ENCODE results near the gene LZTFL1. TPM values are rescaled to one million over a fixed set of nuclear protein-coding genes. Genes with fewer than 3 reads are reported as not detected.

LZTFL1 gene
- total and polyA plus RNA-seq, 8 donors: 3.5 to 14.1 (median 9.1) TPM

DNA sequence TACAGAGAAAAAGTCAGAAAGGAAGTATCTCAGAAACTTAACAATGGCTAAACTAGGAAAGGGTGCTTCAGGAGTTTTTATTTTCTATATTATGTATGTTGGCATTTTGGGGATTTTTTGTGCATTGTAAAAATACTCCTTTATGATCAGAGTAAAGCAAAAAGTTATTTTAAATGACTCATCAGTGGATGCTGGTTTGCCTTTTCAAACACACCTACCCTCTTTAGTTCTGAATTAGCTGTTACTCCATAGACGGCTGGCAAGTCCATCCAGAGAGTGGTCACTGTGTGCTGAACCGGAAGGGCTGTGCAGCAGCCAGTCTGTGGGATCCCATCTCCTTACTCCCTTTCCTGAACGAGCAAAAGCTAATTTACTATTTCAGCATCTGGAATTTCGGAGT, 45.4 kb upstream of the LZTFL1 start:
- H3K27ac ChIP-seq: no peak overlapping the region
- H3K36me3 ChIP-seq: no peaks in the 10 kb centered on the region
- no peak overlapping the region for H3K4me3 ChIP-seq
- DNase-seq (no peak), FAIRE-seq (no peak), ATAC-seq (no peak)
- no peaks in the 10 kb centered on the region for H3K27me3 ChIP-seq
- no peaks in the 10 kb centered on the region for H3K9me3 ChIP-seq
- H3K4me1 ChIP-seq: no peaks in the 10 kb centered on the region
- TF ChIP-seq, protein P1, sequence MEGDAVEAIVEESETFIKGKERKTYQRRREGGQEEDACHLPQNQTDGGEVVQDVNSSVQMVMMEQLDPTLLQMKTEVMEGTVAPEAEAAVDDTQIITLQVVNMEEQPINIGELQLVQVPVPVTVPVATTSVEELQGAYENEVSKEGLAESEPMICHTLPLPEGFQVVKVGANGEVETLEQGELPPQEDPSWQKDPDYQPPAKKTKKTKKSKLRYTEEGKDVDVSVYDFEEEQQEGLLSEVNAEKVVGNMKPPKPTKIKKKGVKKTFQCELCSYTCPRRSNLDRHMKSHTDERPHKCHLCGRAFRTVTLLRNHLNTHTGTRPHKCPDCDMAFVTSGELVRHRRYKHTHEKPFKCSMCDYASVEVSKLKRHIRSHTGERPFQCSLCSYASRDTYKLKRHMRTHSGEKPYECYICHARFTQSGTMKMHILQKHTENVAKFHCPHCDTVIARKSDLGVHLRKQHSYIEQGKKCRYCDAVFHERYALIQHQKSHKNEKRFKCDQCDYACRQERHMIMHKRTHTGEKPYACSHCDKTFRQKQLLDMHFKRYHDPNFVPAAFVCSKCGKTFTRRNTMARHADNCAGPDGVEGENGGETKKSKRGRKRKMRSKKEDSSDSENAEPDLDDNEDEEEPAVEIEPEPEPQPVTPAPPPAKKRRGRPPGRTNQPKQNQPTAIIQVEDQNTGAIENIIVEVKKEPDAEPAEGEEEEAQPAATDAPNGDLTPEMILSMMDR (IDR thresholded peaks at IDR 0.05): no peak
- WGBS, 2 donors: 78 to 84% methylated on average over 4 of the region's 4 CpGs
- intact Hi-C loops (cut with DNase I): no loop called here

DNA sequence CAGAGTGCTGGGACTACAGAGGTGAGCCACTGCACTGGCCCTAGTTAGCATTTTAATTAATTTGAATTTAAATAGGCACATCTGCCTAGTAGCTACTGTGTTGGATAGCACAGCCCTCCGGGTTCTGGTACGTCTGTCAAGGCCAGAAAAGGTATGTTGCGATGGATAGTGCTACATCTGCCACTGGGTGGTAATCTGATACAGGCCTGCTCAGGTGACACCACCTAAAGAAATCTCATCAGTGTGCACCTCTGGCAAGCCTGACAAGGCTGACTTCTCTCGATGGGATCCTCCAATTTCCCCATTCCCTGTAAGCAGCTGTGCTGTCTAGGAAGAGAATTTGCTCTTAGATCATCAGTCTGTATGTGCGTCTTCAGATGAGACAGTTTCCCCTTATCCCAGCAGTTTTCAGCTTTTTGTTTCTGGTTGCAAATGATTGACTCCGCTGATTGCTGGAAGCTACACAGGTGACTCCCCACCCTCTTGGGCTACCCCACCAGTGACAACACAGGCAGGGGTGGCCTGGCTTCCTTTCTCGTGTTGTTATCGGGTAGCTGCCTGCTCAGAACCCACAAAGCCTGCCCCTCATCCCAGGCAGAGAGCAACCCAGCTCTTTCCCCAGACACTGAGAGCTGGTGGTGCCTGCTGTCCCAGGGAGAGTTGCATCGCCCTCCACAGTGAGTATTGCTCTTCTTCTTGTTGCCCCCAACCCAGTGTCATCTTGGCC, 44.2 kb upstream of the LZTFL1 start, which contains the start of gene CCR9:
CCR9 (plus strand) TSS at position 565 of the 727 bp plus-strand sequence. CDS start 8,391 bp downstream, outside the sequence.
- Histone ChIP-seq H3K4me1 (no peaks in the 10 kb centered on the region), H3K9me3 (no peaks in the 10 kb centered on the region), H3K27me3 (no peaks in the 10 kb centered on the region), H3K4me3 (no peak within 1 kb of the TSS), H3K27ac (no peak within 1 kb of the TSS), H3K36me3 (no peaks in the 10 kb centered on the region)
- 76% methylated on average over 9 of the region's 9 CpGs for WGBS, 2 donors
- DNase-seq (no peak), ATAC-seq (no peak), FAIRE-seq (no peak)
- TF ChIP-seq, protein P1 (IDR thresholded peaks at IDR 0.05): no peak
- intact Hi-C loops (cut with DNase I): no loop called here

DNA sequence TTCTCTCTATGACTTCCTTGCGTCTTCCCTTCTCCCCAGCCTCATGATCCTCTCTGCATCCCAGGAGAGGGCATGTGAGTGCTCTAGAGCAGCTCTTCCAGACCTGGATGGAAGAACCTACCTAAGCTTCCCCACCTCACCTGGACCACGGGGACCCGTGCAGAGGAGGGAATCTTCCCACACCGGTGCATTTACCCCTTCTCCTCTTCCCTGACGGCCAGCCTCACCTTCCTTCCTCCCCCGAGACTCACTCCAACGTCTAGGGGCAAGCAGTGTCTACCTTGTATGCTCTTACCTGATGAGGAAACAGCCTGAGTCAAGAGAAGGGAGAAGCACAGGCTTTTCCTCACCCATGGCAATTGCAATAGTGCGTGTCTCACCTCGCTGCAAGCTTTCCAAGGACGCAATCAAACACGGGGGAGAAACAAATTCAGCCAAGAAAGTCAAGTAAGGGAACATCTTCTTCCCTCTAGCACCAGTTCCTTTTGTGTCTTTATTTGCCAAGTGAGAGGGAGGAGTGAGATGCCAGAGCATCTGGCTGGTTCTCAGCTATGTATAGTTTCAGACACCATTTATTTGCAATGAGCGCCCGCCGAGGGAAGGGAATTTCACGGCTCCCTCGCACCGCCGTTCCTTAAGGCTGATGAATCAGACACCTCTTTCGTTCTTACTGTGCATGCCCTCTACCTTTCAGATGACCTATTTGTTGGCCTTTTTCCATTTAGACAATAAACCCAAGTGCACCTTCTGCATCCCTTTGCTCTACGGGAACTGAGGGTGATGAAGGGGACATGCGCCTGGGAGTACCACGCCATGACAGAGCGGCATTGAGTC, 42.7 kb upstream of the LZTFL1 start:
- intact Hi-C loops (cut with DNase I): no loop called here
- H3K27me3 ChIP-seq: no peaks in the 10 kb centered on the region
- 58 to 61% methylated on average over 23 of the region's 23 CpGs for WGBS, 2 donors
- H3K36me3 ChIP-seq: no peaks in the 10 kb centered on the region
- DNase-seq (no peak), ATAC-seq (no peak), FAIRE-seq (no peak)
- no peaks in the 10 kb centered on the region for H3K9me3 ChIP-seq
- no peak overlapping the region for H3K27ac ChIP-seq
- no peak overlapping the region for H3K4me3 ChIP-seq
- H3K4me1 ChIP-seq: no peaks in the 10 kb centered on the region
- TF ChIP-seq, protein P1 (IDR thresholded peaks at IDR 0.05): no peak

DNA sequence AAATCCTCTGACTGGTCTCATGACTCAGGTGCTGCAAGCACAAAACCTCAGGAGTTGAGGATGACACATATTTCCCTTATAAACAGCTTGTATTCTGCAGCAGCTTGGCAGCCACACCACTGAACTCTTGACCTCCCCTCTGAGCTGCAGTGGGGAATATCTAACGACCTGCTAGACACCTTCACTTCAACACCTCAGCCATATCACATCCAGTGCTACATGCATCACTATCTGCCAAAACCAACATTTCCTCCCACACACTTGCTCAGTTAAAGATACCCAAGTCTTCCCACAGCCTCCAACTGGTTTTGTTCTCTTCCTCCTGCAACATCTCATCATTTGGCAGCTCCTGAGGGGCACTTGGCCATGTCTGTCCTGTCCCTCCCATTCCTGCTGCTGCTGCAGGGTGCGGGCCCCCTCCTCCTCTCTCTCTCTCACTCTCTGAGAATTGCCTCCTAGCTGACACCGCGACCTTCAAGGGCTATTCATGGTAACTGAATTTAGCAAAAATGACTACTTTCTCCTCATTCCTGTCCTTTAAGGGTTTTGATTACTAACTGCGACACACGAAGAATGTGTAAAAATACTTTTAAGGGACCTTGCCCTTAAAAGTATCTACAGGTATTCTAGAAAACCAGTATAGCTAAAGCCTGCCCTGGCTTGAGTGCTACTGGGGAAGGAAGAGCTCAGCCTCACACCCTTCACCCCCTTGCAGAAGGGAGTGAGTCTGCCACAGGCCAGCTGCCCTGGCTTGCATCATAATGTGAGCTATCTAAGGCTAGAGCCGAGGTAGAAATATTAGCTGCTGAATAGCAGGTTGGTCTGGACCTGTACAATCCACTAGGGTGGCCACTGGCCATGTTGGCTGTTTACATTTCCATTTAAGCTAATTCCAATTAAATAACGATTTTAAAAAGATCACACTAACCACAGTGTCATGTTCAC, 39.4 kb upstream of the LZTFL1 start:
- Histone ChIP-seq H3K4me1 (no peaks in the 10 kb centered on the region), H3K4me3 (no peak overlapping the region), H3K27ac (no peak overlapping the region), H3K36me3 (no peaks in the 10 kb centered on the region), H3K27me3 (no peaks in the 10 kb centered on the region), H3K9me3 (no peaks in the 10 kb centered on the region)
- intact Hi-C loops (cut with DNase I): no loop called here
- DNase-seq: no peak
- no peak for FAIRE-seq
- TF ChIP-seq, protein P1 (IDR thresholded peaks at IDR 0.05): no peak
- ATAC-seq: no peak
- WGBS, 2 donors: 65% methylated on average over 8 of the region's 8 CpGs

Data from pancreas (tissue), 10 donors.